ENCODE results near the gene ATP6V1G3.

DNA sequence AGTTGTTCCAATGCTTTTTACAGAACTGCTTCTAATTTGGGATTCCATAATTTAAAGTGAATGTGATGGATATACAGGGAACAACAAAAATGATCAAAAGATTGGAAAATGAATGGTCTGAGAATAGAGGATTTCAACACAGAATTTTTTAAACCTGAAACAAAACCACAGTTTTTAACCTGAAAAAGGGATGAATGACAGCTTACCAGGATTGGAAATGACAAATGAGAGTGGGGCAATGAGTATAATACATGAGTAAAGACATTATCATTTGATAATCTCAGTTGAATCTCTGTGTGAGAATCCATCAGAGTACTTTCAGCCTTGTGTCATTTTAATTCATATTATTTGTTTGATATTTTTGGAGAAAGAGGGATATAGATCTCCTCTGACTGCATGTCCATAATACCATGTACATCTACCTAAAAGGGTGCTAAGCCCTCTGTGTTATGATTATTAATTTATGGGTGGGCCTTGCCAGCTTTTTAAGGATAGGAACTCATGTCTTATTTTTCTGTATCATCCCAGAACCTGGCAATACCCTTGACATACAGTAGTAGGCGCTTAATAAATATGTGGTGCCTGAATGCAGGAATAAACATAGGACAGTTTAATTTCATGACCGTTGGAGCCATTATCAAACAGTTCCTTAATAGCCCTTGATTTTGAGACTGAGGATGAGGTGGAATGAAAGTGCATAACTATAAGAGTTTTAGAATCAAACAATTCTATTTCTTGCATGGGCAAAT is 12.4 kb upstream of the ATP6V1G3 start:
- no peak for TF ChIP-seq SMC3 (IDR thresholded peaks at IDR 0.05; ENCODE audit: low read depth, low read length)
- TF ChIP-seq CTCF (conservative IDR thresholded peaks at IDR 0.05; ENCODE audit: low read depth, low read length), result no peak
- no peak for TF ChIP-seq RAD21 (IDR thresholded peaks at IDR 0.05; ENCODE audit: low read length)
- TF ChIP-seq RFX5 (IDR thresholded peaks at IDR 0.05; ENCODE audit: low read depth, low read length), result no peak
- TF ChIP-seq POLR2A (IDR thresholded peaks at IDR 0.05; ENCODE audit: low read depth, low read length), result no peak
- no peak for TF ChIP-seq MAFK (IDR thresholded peaks at IDR 0.05; ENCODE audit: low read depth, low read length)
- no peak for TF ChIP-seq MXI1 (IDR thresholded peaks at IDR 0.05; ENCODE audit: borderline replicate concordance, low read depth, low read length)
- TF ChIP-seq CEBPB (IDR thresholded peaks at IDR 0.05; ENCODE audit: low read depth, low read length), result no peak
- TF ChIP-seq ELK1 (IDR thresholded peaks at IDR 0.05; ENCODE audit: borderline replicate concordance, low read depth, low read length), result no peak
- no peak for TF ChIP-seq FOS (IDR thresholded peaks at IDR 0.05; ENCODE audit: low read depth, low read length)
- no peak for TF ChIP-seq USF2 (IDR thresholded peaks at IDR 0.05; ENCODE audit: low read depth, low read length)
- no peak for TF ChIP-seq CHD1 (IDR thresholded peaks at IDR 0.05; ENCODE audit: low read depth, low read length)

All from IMR-90 (cell line).